Stomach (tissue), 9 donors: ENCODE data around the gene FKBP1B. TPM values are rescaled to one million over a fixed set of nuclear protein-coding genes. Genes with fewer than 3 reads are reported as not detected.

Experiments
- DNase-seq, 2 donors: peaks; one replicate each; pipeline versions ENCODE4 v3.0.0 to v3.0.0-alpha.2; 2013 to 2019
- H3K27ac ChIP-seq, 5 donors: fragments of 200-600 bp in 4 of 5; sonication (generic) in 4 of 5; one replicate each; pipeline ENCODE4 v1.5.1; 2013 to 2019; ENCODE audit warnings: mild to moderate bottlenecking in 1 of 5, moderate library complexity in 1 of 5
- H3K27me3 ChIP-seq, 3 donors: fragments of 200-600 bp; sonication (generic); one replicate each; pipeline ENCODE4 v1.5.1; 2017 to 2019; ENCODE audit warnings: mixed run types in 1 of 3
- H3K36me3 ChIP-seq, 4 donors: fragments of 200-600 bp; sonication (generic); 1 replicate in 3 of 4; 2 replicates in 1 of 4; pipeline ENCODE4 v1.5.1; 2016 to 2019
- H3K4me1 ChIP-seq, 4 donors: fragments of 200-600 bp; sonication (generic); one replicate each; pipeline ENCODE4 v1.5.1; 2016 to 2019
- H3K4me3 ChIP-seq, 4 donors: fragments of 200-600 bp; sonication (generic) in 3 of 4; one replicate each; pipeline ENCODE4 v1.5.1; 2016 to 2019; ENCODE audit warnings: mild to moderate bottlenecking in 1 of 4
- H3K9me3 ChIP-seq, 4 donors: fragments of 200-600 bp; sonication (generic); one replicate each; pipeline ENCODE4 v1.5.1; 2016 to 2019
- CTCF ChIP-seq, 7 experiments: fragments of 450-650 bp in 4 of 7; fragments of 200-600 bp in 3 of 7; sonication (generic) in 3 of 7; IDR thresholded peaks; one replicate each; pipeline ENCODE4 v1.5.1; 2016 to 2019; ENCODE audit warnings: antibody characterized with exemption in 7 of 7, control low read depth in 2 of 7, mild to moderate bottlenecking in 1 of 7
- EP300 ChIP-seq: sonication (generic); formaldehyde crosslinking; IDR thresholded peaks from one replicate; pipeline ENCODE4 v1.6.1; 2017; ENCODE audit warnings: antibody characterized with exemption
- POLR2A ChIP-seq, 4 donors: fragments of 450-650 bp; IDR thresholded peaks; one replicate each; pipeline ENCODE4 v1.6.1; 2016; ENCODE audit warnings: antibody characterized with exemption in 4 of 4, control low read depth in 2 of 4, mild to moderate bottlenecking in 1 of 4, moderate library complexity in 1 of 4
- POLR2AphosphoS5 ChIP-seq, 3 donors: sonication (generic); formaldehyde crosslinking; IDR thresholded peaks; one replicate each; pipeline ENCODE4 v1.6.1; 2016; ENCODE audit warnings: antibody characterized with exemption in 3 of 3
- WGBS, 5 donors: extraction: QIAGEN DNeasy Blood & Tissue Kit in 3 of 5; methylation state at CpG; one replicate each; pipeline versions ENCODE4 v1.1.5 to v1.1.7; 2013 to 2018; 5-methylcytosine and 5-hydroxymethylcytosine counted together
- intact Hi-C: fragments of 100-400 bp; cut with DNase I; formaldehyde crosslinking; loops from one replicate; pipeline ENCODE4 v1.15.1; 2023; ENCODE audit warnings: low total_unique reads
- polyA plus RNA-seq, 3 donors: library from polyadenylated mRNA; stranded (reverse); fragments of 200-250 nt; gene quantifications; one replicate each; pipeline ENCODE4 v1.2.3, GENCODE V29; 2013
- total RNA-seq, 5 donors: library from RNA; depleted of rRNA; stranded (reverse); fragments of >200 nt; gene quantifications; one replicate each; pipeline versions ENCODE4 v1.1.0 to v1.2.3, GENCODE V29; 2014 to 2016
- donor health status: healthy with polysubstance abuse.
- donor health status: Bipolar disorder and iron deficiency.
- donor health status: healthy.

FKBP1B gene
- total and polyA plus RNA-seq, 8 donors: 1.3 to 34.3 (median 13.6) TPM; not detected in 1

GRCh38 chr2:24045511-24046508 is 3.7 kb upstream of the FKBP1B start:
- DNase-seq: no peak
- peaks cover 0 to 8% (median 3%) of the 10 kb centered on the region in 3 donors for H3K27me3 ChIP-seq
- H3K36me3 ChIP-seq: no peaks in the 10 kb centered on the region
- intact Hi-C loops: no loop called here
- H3K9me3 ChIP-seq: peaks cover 0 to 2% (median 0%) of the 10 kb centered on the region in 4 donors
- H3K4me1 ChIP-seq: peaks cover 20 to 46% (median 39%) of the 10 kb centered on the region in 4 donors
- H3K4me3 ChIP-seq: peak overlapping the region in 3 of 4 donors; percentile 61 to 87 (median 70)
- 74 to 84% (median 80%) methylated on average over 11 of the region's 11 CpGs for WGBS, 5 donors
- no peak overlapping the region for H3K27ac ChIP-seq
- TF ChIP-seq CTCF (IDR thresholded peaks at IDR 0.05) (no peak), POLR2AphosphoS5 (IDR thresholded peaks at IDR 0.05) (no peak)

DNA sequence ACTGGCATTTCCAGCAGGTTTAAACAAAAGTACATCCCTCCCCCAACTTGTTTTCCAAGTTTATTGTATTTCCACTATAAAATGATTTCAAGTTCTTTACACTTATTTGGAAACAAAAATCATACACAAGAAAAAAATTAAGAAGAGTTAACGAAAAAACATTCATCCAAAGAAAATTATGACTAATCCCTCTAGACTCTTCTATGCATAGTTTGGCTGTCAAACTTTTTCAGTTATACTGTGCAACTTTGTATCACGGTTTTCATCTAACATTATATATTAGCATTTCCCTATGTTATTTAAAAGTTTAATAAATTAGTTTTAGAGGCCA is 3.0 kb upstream of the FKBP1B start:
- H3K4me3 ChIP-seq: peak overlapping the region; percentile 61 to 87 (median 73)
- peaks cover 0 to 8% (median 3%) of the 10 kb centered on the region in 3 donors for H3K27me3 ChIP-seq
- DNase-seq: no peak
- peak overlapping the region in 4 of 5 donors; percentile 75 to 85 (median 80) for H3K27ac ChIP-seq
- H3K4me1 ChIP-seq: peaks cover 20 to 52% (median 46%) of the 10 kb centered on the region in 4 donors
- no peaks in the 10 kb centered on the region for H3K36me3 ChIP-seq
- TF ChIP-seq CTCF (IDR thresholded peaks at IDR 0.05) (no peak), POLR2AphosphoS5 (IDR thresholded peaks at IDR 0.05) (no peak), POLR2A (IDR thresholded peaks at IDR 0.05) (no peak), EP300 (no peak)
- H3K9me3 ChIP-seq: peaks cover 0 to 2% (median 0%) of the 10 kb centered on the region in 4 donors
- WGBS, 5 donors: 1 to 4% (median 2%) methylated on average over 2 of the region's 2 CpGs
- intact Hi-C loops: no loop called here

GRCh38 chr2:24046930-24047702 is 2.4 kb upstream of the FKBP1B start, which contains the start of gene WDCP:
Gene WDCP (minus strand): TSS chr2:24047391. CDS start chr2:24039494, 7,897 bp downstream.
- peaks cover 0 to 2% (median 0%) of the 10 kb centered on the region in 4 donors for H3K9me3 ChIP-seq
- intact Hi-C loops: no loop called here
- WGBS, 5 donors: 0 to 1% (median 0%) methylated on average over 29 to 38 of the region's 38 CpGs

GRCh38 chr2:24047703-24048033 is 1.9 kb upstream of the FKBP1B start:
- Histone ChIP-seq H3K36me3 (no peaks in the 10 kb centered on the region), H3K27me3 (peaks cover 0 to 8% (median 3%) of the 10 kb centered on the region in 3 donors), H3K9me3 (peaks cover 0 to 2% (median 0%) of the 10 kb centered on the region in 4 donors), H3K4me1 (peaks cover 20 to 56% (median 53%) of the 10 kb centered on the region in 4 donors), H3K27ac (peak overlapping the region in 1 of 5 donors; percentile 84), H3K4me3 (peak overlapping the region; percentile 12 to 87 (median 68))
- no peak for TF ChIP-seq EP300
- no peak for TF ChIP-seq POLR2AphosphoS5 (IDR thresholded peaks at IDR 0.05)
- no peak for TF ChIP-seq CTCF (IDR thresholded peaks at IDR 0.05)
- TF ChIP-seq POLR2A (IDR thresholded peaks at IDR 0.05): no peak
- no peak for DNase-seq
- WGBS, 5 donors: 38 to 44% (median 41%) methylated on average over 8 of the region's 8 CpGs
- intact Hi-C loops: no loop called here

More at GRCh38 chr2:24046930-24047702, 2.4 kb upstream of the FKBP1B start, which contains the start of gene WDCP:
- Histone ChIP-seq H3K4me3 (peak within 1 kb of the TSS; percentile 61 to 87 (median 73)), H3K36me3 (no peaks in the 10 kb centered on the region), H3K27me3 (peaks cover 0 to 8% (median 3%) of the 10 kb centered on the region in 3 donors), H3K4me1 (peaks cover 20 to 56% (median 52%) of the 10 kb centered on the region in 4 donors), H3K27ac (peak within 1 kb of the TSS; percentile 70 to 85 (median 76))
- TF ChIP-seq POLR2AphosphoS5 (IDR thresholded peaks at IDR 0.05): peak; percentile 41 to 82 (median 77)
- TF ChIP-seq EP300: no peak
- DNase-seq: peak; percentile 95 to 99
